Psoas muscle (tissue), 8 donors: ENCODE measurements around the gene PPP3CA. TPM values are rescaled to one million over a fixed set of nuclear protein-coding genes. Genes with fewer than 3 reads are reported as not detected.

Source experiments
- ATAC-seq, 4 donors: fragments of 200-7000 bp; cut with Tn5 transposase; one replicate each; pipeline ENCODE4 v1.9.1; 2020; ENCODE audit warnings: moderate library complexity in 3 of 4, mild to moderate bottlenecking in 2 of 4
- DNase-seq, 2 donors: peaks; one replicate each; pipeline ENCODE4 v3.0.0-alpha.2; 2020
- H3K27ac ChIP-seq: fragments of 200-600 bp; one replicate; pipeline ENCODE4 v1.8.0; 2022
- H3K27me3 ChIP-seq, 3 donors: fragments of 200-600 bp in 1 of 3; one replicate each; pipeline versions ENCODE4 v1.6.1 to v1.8.0; 2013 to 2022; ENCODE audit warnings: low read length in 2 of 3, mild to moderate bottlenecking in 2 of 3, moderate library complexity in 1 of 3; ENCODE audit not compliant: insufficient read depth in 3 of 3
- H3K36me3 ChIP-seq, 2 donors: fragments of 200-600 bp in 1 of 2; one replicate each; pipeline versions ENCODE4 v1.6.1 to v1.8.0; 2013 to 2022; ENCODE audit warnings: low read depth in 1 of 2, mild to moderate bottlenecking in 1 of 2, moderate library complexity in 1 of 2; ENCODE audit not compliant: insufficient read depth in 1 of 2
- H3K4me1 ChIP-seq: fragments of 200-600 bp; one replicate; pipeline ENCODE4 v1.8.0; 2022
- H3K4me3 ChIP-seq: fragments of 200-600 bp; one replicate; pipeline ENCODE4 v1.8.0; 2022; ENCODE audit warnings: mild to moderate bottlenecking
- H3K9me3 ChIP-seq: fragments of 200-600 bp; one replicate; pipeline ENCODE4 v1.8.0; 2022
- CTCF ChIP-seq: fragments of 200-600 bp; IDR thresholded peaks from one replicate; pipeline ENCODE4 v1.8.0; 2022; ENCODE audit warnings: antibody characterized with exemption
- WGBS, 3 donors: extraction: QIAGEN DNeasy Blood & Tissue Kit; methylation state at CpG; one replicate each; pipeline versions ENCODE4 v1.1.6 to v1.1.7; 2013; 5-methylcytosine and 5-hydroxymethylcytosine counted together
- intact Hi-C, 2 donors: fragments of 100-400 bp; cut with DNase I; formaldehyde crosslinking; loops; one replicate each; pipeline versions ENCODE4 v1.11.0 to v1.14.2; 2022
- polyA plus RNA-seq, 3 donors: library from polyadenylated mRNA; stranded (reverse); fragments of 200-250 nt; gene quantifications; one replicate each; pipeline ENCODE4 v1.2.3, GENCODE V29; 2013
- total RNA-seq, 4 donors: library from RNA; stranded (reverse); fragmentation: NEBNext Ultra II Directional in 2 of 4; extraction: Animal tissue kit (Norgen Biotek cat#: 25700) in 2 of 4; gene quantifications; one replicate each; pipeline versions ENCODE4 v1.2.1 to v1.2.4, GENCODE V29; 2021 to 2023
- donor health status: healthy with polysubstance abuse.
- donor health status: DM: no; HTN: no; CAD: no; lungs with moderate emphysema.
- donor health status: Bipolar disorder and iron deficiency.
- donor health status: healthy.
- donor health status: DM: yes; HTN: yes; CAD: no.
- donor health status: DM: no; HTN: no; CAD: no.
- donor health status: DM: no; HTN: no; CAD: no.
- donor health status: DM: yes; HTN: yes; CAD: no.

PPP3CA gene
- total and polyA plus RNA-seq, 7 donors, result 10.4 to 65.9 (median 32.6) TPM

GRCh38 chr4:101153653-101154052 is 193.7 kb downstream of the PPP3CA start:
- Histone ChIP-seq H3K4me3 (no peak overlapping the region), H3K36me3 (no peaks in the 10 kb centered on the region), H3K27ac (no peak overlapping the region), H3K27me3 (no peaks in the 10 kb centered on the region), H3K4me1 (peaks cover 9% of the 10 kb centered on the region), H3K9me3 (no peaks in the 10 kb centered on the region)
- intact Hi-C loops, result no loop called here
- TF ChIP-seq CTCF, result no peak
- ATAC-seq (no peak), DNase-seq (no peak)

DNA sequence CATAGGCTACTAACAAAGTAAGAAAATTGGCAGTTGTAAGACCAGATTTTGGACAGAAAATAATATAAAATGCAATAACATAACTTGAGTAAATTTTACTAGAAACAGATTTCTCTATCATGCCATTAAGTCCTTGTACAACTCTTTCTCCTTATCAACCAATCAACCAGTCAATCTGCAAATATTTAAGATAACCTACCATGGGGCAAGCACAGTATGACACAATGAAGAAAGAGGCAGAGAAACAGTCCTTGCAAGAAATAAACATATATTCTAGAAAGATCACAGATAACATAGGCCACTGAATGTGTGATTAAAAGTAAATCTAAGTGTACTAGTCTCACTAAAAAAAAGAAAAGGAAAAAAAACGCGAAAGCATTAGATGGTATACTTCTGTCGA is 194.8 kb downstream of the PPP3CA start:
- TF ChIP-seq CTCF, result no peak
- intact Hi-C loops, result no loop called here
- Histone ChIP-seq H3K27me3 (no peaks in the 10 kb centered on the region), H3K4me3 (no peak overlapping the region), H3K36me3 (no peaks in the 10 kb centered on the region), H3K9me3 (no peaks in the 10 kb centered on the region), H3K4me1 (peaks cover 9% of the 10 kb centered on the region), H3K27ac (no peak overlapping the region)
- no peak for ATAC-seq
- DNase-seq, result no peak
- WGBS, 3 donors, result 79 to 97% (median 90%) methylated on average over 3 of the region's 3 CpGs

DNA sequence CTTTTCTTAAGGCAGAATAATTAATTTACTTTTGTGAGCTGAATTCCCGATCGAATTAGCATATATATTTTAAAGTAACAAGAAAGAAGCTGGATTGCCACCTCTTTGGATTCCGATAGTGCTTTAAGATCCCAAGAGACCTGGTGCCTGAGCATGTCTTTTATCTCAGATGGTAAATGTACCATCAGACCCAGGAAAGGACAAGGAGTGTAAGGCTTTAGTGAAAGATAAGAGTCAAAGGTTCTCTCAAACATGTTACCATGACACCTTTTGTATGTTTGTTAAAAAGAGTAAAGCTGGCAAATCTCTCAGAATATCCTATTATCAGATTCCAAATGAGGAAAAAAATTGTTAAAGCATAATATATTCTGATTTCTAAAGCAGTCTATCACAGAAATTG is 198.8 kb downstream of the PPP3CA start:
- no peak overlapping the region for H3K4me3 ChIP-seq
- TF ChIP-seq CTCF, result no peak
- H3K27me3 ChIP-seq, result no peaks in the 10 kb centered on the region
- H3K9me3 ChIP-seq, result no peaks in the 10 kb centered on the region
- intact Hi-C loops, result no loop called here
- H3K27ac ChIP-seq, result no peak overlapping the region
- WGBS, 3 donors, result 36 to 73% (median 52%) methylated on average over 3 of the region's 3 CpGs
- ATAC-seq (no peak), DNase-seq (no peak)
- peaks cover 13% of the 10 kb centered on the region for H3K4me1 ChIP-seq
- H3K36me3 ChIP-seq, result no peaks in the 10 kb centered on the region

DNA sequence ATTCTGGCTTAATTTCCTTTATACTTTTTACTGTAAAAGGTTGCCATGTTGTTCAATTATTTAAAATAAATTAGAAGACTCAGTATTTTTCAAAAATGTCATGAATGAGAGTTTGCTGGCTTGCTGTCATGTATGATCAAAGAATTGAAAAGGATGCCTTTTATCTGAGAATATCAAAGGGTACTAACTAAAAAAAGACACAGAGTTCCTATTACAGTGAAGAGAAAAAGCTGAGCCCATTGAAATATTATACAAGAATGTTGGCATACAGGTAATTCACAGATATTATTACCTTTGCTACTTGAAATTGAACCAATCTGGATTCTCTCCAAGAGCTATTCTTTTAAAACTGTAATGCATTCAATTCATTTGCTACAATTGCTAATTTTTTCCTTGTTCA is 200.0 kb downstream of the PPP3CA start:
- Histone ChIP-seq H3K27me3 (no peaks in the 10 kb centered on the region), H3K27ac (no peak overlapping the region), H3K9me3 (no peaks in the 10 kb centered on the region), H3K4me1 (peaks cover 13% of the 10 kb centered on the region), H3K36me3 (no peaks in the 10 kb centered on the region), H3K4me3 (no peak overlapping the region)
- no peak for ATAC-seq
- intact Hi-C loops, result no loop called here
- DNase-seq, result no peak
- no peak for TF ChIP-seq CTCF

DNA sequence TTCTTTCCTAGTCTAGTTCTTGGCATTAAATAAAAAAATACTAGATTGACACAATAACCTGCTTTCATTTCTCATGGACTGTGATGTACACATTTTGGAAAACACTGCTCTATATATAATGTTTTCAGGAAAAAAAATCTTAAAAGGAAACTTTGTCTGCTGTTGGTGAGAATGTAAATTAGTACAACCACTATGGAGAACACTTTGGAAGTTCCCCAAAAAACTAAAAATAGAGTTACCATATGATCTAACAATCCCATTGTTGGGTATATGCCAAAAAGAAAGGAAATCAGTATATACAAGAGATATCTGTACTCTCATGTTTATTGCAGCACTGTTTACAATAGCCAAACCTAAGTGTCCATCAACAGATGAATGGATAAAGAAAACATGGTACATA is 202.3 kb downstream of the PPP3CA start:
- Histone ChIP-seq H3K9me3 (no peaks in the 10 kb centered on the region), H3K4me1 (peaks cover 16% of the 10 kb centered on the region), H3K4me3 (no peak overlapping the region), H3K27me3 (no peaks in the 10 kb centered on the region), H3K36me3 (no peaks in the 10 kb centered on the region), H3K27ac (no peak overlapping the region)
- ATAC-seq (no peak), DNase-seq (no peak)
- no peak for TF ChIP-seq CTCF
- intact Hi-C loops, result no loop called here
